Bladder microvascular endothelial cell (primary cell): ENCODE measurements around the gene VPS39. TPM values are rescaled to one million over a fixed set of nuclear protein-coding genes. Genes with fewer than 3 reads are reported as not detected.

Source experiments
- total RNA-seq: library from RNA; depleted of rRNA; stranded (reverse); fragments of >200 nt; gene quantifications from 2 replicates; pipeline ENCODE4 v1.2.3, GENCODE V29; 2014

VPS39 gene, protein sequence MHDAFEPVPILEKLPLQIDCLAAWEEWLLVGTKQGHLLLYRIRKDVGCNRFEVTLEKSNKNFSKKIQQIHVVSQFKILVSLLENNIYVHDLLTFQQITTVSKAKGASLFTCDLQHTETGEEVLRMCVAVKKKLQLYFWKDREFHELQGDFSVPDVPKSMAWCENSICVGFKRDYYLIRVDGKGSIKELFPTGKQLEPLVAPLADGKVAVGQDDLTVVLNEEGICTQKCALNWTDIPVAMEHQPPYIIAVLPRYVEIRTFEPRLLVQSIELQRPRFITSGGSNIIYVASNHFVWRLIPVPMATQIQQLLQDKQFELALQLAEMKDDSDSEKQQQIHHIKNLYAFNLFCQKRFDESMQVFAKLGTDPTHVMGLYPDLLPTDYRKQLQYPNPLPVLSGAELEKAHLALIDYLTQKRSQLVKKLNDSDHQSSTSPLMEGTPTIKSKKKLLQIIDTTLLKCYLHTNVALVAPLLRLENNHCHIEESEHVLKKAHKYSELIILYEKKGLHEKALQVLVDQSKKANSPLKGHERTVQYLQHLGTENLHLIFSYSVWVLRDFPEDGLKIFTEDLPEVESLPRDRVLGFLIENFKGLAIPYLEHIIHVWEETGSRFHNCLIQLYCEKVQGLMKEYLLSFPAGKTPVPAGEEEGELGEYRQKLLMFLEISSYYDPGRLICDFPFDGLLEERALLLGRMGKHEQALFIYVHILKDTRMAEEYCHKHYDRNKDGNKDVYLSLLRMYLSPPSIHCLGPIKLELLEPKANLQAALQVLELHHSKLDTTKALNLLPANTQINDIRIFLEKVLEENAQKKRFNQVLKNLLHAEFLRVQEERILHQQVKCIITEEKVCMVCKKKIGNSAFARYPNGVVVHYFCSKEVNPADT
- 22.8 and 57.4 TPM in 2 replicates for total RNA-seq

DNA sequence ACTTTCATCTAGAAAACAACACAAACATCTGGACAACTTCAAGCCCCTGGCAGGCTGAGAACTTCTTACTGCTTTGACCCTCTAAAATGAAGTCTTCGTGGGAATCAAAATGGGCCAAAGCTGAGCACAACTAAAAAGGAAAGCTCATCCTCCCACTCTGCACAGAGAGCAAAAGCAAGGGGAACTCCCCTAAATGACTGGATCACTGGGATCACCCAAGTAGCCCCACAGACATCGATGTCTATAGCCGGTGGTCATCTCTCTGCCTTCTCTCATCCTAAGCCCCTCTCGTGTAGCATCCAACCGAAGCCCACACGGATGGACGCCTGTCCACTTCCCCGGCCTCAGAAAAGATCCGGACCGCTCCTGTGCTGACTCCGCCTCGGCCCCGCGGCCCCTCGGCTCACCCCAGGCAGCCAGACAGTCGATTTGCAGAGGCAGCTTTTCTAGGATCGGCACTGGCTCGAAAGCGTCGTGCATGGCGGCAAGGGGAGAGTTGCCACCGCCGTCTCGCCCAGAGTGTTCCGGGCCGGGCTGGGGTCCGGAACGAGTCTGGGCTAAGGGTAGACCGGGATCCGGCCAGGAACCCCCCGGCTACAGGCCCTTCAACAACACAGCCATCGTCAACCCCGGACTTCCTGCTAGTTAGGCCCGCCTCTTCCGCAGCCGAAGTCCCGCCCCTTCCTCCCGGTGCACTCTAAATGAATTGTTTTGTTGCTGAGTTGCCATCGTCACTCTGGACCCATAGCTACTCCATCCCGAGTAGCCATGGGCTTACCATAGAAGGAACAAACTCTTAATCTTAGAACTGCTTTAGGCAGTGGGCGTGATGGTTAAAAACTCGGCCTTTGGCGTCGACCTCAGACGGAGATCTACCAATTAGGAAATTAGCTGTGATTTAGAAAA lies at the start of gene VPS39:
Gene VPS39, minus strand, starts transcription at position 631 of the 906 bp plus-strand sequence. Its CDS starts 151 bp downstream, at position 480.

GRCh38 chr15:42156243-42156922 lies 51.7 kb downstream of the VPS39 start, which contains the start of gene PLA2G4F:
TSS of gene PLA2G4F (minus strand) at chr15:42156636. CDS start at chr15:42156549, 87 bp downstream.

Other genes starting within 250 kb of the VPS39 start
- gene EHD4, start 235.7 kb downstream of the VPS39 start, total RNA-seq = 92.9 and 130 TPM in 2 replicates
- not detected in 2 replicates for gene PLA2G4E, start 187.3 kb downstream of the VPS39 start, total RNA-seq
- not detected in 2 replicates for gene PLA2G4D, start 113.7 kb downstream of the VPS39 start, total RNA-seq
- not detected in 2 replicates for gene PLA2G4F, start 51.7 kb downstream of the VPS39 start, total RNA-seq
- 9.4 and 16.3 TPM in 2 replicates for gene GANC, start 64.9 kb upstream of the VPS39 start, total RNA-seq
- gene TMEM87A, start 65.1 kb upstream of the VPS39 start, total RNA-seq = 34.6 and 54.2 TPM in 2 replicates
- gene CAPN3, start 151.2 kb upstream of the VPS39 start, total RNA-seq = 0.32 and 0.94 TPM in 2 replicates